GM19324 (cell line): ENCODE data around the gene SIRT5.

Experiments used
- ATAC-seq: cut with Tn5 transposase; IDR thresholded peaks from one replicate; pipeline ENCODE4 v1.9.1; 2021; ENCODE audit warnings: mild to moderate bottlenecking, moderate library complexity; ENCODE audit not compliant: unreplicated experiment, low FRiP score

The SIRT5 gene

DNA sequence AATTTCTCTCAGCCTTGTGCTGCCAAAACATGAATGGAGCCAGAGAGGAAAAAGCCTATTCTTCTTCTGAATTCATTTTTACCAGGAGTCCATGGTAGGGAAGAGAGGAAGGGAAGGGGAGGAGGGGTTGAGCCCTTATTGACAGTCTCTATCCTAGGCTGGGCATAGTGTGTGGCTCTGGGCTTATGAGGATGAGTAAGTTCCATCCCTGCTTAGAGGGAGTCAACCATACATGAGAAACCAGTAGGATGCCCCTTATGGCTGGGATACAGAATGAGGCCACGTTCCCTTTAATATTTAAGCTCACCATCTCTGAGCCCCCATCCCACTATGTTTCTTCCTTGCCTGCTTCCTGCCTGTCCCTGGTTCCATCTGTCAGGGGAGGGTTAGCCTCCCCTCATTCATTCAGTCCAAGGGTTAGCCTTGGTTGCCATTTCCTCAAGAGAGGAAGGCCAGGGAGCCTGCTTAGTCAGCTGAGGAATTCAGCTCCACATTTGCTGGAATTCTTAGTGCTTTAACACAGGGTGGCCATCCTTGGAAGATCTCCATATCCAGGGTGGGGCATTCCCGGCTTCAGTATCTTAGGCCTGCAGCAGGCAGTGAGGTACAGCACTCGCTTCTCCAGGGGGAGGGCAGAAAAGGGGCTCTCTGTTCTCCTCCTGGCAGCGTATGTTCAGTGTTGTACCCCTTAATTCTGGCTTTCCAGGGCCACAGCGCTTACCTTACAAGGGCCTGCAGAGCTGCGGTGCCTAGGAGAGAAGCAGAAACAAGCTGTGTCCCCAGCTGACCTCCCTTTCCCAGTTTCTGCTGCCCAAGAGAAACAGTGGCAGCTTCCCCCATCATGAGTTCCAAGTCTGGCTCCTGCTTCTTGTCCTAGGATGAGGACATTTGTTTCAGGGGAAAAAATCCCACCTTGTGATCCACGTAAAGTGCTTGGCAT is 12.5 kb downstream of the SIRT5 start:
- ATAC-seq = no peak

DNA sequence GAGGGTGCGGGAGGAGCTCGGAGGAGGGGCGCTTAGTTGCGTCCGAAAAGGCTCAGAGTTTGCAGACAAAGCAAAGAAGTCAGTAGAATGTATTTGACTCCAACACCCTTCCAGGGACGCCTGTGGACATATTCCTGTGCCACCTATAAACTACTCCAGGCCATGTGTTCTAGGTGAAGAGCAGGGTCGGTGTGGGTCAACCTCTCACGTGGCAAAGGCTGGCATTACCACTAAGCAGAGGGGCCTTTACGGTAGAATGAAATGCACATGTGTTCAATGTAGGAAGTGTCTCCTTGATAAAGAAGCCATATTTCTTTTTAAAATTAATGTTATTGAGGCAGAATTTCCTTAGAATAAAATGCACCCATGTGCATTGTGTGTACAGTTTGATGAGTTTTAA is 15.4 kb downstream of the SIRT5 start:
- ATAC-seq = no peak

DNA sequence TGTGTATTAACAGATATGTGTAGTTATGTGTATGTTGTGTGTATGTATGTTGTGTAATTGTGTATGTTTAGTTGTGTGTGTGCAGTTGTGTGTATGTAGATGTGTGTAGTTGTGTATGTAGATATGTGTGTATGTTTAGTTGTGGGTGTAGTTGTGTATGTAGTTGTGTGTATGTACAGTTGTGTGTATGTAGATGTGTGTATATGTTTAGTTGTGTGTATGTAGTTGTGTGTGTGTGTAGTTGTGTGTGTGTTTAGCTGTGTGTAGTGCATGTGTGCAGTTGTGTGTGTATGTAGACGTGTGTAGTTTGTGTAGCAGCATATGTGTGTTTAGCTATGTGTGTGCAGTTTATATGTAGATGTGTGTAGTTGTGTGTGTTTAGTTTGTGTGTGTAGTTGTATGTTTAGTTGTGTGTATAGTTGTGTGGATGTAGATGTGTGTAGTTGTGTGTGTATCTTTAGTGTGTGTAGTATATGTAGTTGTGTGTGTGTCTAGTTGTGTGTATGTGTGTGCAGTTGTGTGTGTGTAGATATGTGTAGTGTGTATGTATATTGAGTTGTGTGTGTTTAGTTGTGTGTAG is 16.3 kb downstream of the SIRT5 start:
- no peak for ATAC-seq

DNA sequence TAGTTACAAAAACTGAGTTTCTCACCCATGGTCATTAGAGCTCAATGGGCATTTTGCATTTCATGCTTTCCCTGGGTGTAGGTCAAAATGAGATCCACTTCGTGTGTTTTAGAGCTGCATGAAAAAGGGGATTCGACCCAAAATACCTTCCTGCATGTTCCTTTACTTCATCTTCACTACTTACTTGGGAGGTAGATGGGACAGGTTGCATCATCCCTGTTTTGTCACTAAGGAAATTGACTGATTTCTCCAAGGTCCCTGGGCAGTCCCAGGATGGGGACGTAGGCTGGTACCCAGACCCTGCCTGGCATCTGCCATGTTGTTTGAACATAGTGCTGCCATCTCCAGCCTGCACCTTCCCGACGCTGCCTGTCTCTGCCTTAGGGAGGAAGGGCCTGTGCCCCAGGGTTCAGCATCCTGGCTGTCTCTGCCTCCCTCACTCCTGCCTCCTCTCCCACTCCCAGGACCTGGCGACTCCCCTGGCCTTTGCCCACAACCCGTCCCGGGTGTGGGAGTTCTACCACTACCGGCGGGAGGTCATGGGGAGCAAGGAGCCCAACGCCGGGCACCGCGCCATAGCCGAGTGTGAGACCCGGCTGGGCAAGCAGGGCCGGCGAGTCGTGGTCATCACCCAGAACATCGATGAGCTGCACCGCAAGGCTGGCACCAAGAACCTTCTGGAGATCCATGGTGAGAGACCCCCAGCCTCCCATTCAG is 17.0 kb downstream of the SIRT5 start:
- no peak for ATAC-seq

DNA sequence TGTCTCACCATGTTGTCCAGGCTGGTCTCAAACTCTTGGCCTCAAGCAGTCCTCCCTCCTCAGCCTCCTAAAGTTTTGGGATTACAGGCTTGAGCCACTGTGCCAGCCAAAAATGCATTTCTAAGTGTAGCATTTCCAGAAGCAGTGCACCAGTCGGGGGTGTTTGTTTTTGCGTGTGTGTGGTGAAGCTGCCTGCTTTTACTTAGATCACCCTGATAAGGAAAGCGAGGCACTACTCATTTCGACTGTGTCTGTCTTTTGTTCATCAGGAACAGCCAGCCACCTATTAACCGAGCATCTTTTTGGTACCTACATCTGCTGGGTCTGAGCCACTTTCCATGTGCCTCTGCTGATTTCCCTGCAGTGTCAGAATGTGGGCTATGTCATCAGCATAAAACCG is 18.7 kb downstream of the SIRT5 start:
- no peak for ATAC-seq

DNA sequence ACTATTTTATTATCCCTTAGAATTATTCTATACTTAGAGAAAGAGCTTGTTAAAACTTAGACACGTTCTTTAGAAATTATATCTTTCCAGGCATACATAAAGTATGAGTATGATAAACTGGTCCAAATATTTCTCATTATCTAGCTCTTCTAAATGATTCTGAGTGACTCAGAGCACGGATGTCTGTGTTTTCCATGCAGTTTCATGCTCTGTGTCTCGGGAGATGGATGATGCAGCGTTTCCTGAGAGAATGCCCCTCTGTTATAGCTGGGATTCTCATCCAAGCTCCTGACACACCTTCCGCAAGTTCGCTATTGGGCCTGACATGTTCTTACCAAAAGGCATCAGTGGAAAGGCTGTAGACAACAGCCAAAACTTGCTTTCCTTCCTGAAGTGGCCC is 19.3 kb downstream of the SIRT5 start:
- no peak for ATAC-seq

DNA sequence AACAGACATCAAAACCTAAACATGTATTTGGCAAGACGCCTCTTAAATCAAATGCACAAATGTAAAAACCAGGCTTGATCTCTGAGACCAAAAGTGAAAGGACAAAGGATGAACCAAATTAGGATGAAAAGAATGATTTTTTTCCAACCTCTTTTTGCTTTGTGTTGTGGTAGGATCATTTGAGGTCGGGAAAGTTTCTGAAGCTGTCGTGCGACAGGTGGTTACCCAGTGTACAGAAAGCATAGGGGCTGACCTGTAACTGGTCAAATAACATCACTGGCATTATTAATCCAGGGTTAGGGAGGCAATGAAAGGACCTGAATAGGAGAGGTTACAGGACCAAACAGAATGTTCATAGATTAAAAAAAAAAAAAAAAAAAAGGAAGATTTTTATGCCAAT is 22.7 kb downstream of the SIRT5 start:
- no peak for ATAC-seq

DNA sequence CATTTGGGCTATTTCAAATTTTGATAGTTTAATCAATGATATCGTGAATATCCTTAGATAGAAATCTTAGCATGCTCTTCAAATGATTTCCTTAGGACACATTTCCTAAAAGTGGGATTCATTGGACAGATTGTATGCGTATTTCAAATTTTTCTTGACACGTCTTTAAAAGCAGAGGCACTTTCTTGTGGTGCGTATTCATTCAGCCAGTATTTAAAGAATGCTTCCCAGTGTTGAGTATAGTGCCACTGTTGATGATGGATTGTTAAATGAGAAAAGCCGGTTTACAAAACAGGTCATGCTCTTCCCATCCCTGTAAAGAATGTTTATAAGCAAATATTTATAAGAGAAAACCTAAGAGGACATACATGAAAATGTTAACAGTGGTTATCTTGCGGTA is 25.6 kb downstream of the SIRT5 start:
- ATAC-seq = no peak

DNA sequence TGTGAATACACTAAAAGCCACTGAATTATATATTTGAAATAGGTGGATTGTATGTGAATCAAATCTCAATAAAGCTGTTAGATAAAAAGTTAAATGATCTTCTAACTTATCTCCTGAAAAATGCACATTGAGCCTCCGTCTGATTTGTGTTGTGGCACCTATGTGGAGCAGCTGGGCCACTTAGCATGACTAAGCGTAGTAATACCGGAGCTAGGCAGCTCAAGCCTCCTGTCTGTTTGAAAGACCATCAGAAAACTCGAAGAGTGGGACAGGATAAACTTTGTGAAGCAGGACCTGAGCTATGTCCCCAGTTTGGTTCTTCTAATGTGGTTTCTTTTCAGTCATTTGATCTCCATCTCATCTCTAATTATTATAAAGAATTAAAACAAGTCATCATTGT is 29.7 kb downstream of the SIRT5 start:
- no peak for ATAC-seq

DNA sequence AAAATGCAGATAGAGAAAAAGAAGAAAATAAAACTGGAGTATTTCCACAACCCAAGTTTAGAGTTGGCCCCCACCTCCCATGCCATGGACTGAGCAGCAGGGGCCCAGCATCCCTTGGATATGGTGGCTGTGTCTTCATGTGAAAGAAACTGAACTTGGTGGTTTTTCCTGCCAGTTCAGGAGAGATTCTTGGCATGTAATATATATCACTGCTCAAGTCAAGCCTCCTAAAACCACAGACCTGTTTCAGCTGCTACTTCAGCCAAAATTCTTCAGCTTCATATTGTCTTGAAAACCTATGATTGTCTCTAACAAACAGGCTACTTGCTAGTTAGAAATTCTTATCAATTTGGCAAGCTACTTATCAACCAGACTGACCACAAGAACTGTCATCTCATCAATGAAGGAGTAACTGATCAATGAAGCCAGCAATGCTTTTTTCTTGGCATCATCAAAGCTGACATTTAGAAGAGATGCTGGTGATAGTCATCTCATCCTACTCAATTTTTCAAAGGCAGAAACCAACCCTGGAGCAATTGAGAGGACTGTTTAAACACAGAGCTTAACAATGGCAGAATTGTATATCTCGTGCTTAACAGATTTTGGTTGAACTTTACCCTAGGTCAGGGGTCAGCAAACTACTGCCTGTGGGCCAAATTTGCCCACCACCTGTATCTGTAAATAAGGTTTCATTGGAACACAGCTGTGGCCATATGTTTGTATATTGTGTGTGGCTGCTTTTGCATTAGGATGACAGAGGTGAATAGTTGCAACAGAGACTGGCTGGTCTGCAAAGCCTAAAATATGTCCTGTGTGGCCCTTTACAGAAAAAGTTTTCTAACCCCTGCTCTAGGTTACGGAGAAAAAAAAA is 30.4 kb downstream of the SIRT5 start:
- ATAC-seq = no peak

DNA sequence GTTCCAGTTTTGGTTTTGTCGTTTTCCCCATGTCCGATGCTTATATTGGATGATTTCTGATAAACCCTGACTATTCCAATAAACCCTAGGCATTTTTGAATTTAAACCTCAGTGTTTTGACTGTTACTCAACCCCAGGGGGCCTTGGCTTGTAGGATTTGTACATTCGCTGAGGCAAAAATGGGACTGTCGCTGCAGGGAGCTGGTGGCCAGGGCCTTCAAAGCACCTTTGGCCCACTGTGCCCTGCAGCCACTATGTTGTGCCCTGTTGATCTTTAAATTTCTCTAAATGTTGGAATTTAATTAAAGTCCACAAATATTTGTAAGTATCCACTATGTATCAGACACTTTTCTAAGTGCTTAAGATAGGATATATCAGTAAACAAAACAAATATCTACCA is 31.2 kb downstream of the SIRT5 start:
- no peak for ATAC-seq

DNA sequence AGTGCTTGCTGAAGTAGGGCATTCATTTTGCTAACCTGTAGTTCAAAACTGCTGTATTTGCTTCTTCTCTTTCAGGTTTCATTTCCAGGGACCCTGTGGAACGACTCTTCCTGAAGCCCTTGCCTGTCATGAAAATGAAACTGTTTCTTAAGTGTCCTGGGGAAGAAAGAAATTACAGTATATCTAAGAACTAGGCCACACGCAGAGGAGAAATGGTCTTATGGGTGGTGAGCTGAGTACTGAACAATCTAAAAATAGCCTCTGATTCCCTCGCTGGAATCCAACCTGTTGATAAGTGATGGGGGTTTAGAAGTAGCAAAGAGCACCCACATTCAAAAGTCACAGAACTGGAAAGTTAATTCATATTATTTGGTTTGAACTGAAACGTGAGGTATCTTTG is 37.3 kb downstream of the SIRT5 start:
- ATAC-seq = no peak

DNA sequence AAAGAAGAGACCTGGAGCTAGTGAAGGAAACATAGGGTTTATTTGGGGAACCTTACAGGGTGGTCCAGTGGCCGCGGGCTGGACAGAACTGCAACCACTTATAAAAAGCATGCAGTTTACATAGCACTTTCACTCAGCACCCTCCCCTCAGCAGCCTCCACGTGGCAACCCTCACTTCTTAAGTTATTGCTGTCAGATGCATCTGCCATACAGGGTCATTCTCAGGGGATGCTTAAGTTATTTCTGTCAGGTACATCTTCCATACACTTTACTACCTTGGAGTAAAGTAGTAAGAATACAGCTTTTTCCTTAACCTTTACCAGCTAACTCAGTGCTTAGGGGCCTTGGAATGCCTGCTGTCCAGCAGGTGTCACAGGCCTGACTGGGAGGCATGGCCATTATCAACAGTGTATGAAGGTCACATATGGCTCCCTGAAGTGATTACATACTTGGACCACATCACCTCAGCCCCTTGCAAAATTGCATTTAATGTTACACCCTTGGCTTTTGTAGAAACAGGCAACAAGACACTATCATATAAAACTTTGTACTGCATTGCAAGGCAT is 38.7 kb downstream of the SIRT5 start:
- no peak for ATAC-seq

DNA sequence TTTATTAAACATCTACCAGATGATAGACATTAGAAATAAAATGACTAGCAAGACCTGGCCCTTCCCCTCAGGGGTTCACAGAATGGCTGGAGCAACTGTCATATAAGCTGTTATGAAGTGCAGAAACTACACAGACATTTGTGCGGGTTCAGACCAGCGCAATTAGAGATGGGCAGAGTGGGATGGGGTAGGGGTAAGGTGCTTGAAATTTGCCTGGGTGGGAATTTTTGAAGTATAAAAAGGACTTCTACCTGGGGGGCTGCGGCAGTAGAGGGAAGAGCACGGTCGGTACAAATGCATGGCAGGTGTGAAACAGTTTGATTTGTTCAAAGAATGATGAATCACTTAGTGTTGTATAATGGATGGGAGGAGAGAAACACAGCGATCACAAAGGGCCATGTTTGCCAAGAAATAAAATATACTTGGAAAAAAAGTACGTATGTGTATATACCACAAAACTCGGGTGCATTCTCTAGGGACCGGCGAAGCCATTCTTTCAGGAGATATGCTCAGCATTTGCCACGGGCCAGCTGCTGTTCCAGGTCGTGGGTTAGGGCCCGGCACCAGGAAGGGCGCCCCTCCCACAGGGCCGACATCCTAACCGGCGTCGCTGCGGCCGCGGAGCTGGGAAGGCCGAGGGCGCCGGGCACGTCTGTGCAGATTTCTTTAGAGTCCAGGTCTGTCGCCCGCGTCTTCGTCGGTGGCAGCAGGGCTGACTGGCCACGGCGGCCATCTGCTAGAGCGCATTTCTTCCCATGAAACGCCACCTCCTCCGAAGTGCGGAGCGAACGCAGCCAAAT is 39.9 kb downstream of the SIRT5 start:
- ATAC-seq = no peak

DNA sequence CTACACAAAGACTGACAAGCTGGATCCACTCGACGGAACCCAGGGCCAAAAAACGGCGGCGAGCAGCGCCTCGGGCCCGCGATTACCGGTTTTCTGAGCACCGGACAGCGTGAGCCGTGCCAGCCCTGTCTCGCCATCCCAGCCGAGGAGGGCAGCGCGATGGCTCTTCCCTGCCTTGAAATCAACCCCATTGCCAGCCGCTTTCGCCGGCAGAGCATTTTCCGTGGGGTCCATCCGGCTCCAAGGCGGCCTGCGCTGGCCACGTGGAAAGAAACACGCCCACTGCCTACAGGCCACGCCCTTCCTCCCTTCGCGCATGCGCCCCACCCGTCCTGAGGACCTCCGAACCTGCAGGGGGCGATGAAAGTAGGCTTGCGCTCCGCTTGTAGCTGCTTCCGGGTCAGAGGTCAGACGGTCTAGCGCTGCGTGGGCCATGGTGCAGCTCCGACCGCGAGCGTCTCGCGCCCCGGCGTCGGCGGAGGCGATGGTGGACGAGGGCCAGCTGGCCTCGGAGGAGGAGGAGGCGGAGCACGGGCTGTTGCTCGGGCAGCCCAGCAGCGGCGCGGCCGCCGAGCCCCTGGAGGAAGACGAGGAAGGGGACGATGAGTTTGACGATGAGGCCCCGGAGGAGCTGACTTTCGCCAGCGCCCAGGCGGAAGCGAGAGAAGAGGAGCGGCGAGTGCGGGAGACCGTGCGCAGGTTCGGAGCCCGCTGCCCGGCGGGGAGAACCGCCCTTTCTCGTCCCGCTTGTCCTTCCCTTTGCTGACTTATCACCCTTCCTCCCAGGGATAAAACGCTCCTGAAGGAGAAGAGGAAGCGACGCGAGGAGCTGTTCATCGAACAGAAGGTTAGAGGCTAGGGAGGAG is 40.8 kb downstream of the SIRT5 start, which contains the start of gene NOL7:
TSS of gene NOL7 (plus strand) at position 410 of the 866 bp plus-strand sequence. CDS start at position 434, 24 bp downstream.
- ATAC-seq = peak; percentile 94

DNA sequence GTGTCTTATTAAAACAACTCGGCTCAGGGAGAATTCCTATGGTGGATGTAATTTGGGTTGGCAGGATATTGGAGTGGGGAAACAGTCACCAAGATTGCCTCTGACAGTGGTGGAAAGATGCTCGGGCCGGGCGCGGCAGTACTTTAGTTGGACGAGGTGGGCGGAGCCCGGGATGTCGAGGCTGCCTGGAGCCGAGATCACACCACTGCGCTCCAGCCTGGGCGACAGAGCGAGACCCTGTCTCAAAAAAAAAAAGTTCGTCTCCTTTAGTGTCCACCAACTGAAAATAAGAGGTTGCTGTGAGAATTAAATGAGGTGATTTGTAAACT is 41.4 kb downstream of the SIRT5 start:
- ATAC-seq = peak; percentile 16

DNA sequence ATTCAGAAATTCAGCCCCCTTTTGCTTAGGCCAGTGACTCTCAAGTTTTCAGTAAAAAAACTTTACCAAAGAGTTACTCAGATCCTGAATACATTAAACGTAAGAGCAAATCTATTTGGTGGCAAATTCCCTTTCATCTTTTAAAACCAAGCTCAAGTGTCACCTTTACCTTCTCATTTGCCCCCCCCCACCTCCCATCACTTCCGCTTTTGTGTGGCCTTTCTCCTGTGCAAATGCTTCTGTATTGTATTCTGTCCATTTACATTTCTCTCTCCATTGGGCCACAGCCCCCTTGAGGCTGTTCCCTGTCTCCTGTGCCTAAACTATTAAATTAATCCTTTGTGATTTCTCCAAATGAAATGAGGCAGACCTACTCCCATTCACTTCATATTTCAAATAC is 42.7 kb downstream of the SIRT5 start:
- no peak for ATAC-seq

DNA sequence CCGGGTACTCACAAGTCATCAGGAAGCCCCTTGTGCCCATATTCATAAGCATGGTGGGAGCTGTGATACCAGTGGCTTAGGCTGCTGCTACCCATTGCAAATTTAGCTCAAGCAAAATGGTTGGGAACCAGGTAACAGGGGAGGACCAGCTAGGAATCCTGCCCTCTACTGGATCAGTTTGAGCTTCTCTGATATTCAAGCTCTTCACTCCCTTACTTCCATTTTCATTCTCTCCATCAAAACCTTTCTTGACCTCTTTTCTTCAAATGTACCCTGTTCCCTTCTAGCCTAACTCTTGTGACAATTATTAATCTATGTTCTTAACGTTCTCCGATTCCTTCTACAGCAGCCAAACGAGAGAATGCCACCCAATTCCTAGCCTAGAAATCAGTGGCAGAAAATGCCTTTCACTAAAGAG is 50.5 kb downstream of the SIRT5 start:
- ATAC-seq = no peak
